Stomach (tissue), 4 donors: ENCODE measurements around the gene TMEM178A.

Experiments used
- CTCF ChIP-seq, 7 experiments: fragments of 450-650 bp in 4 of 7; fragments of 200-600 bp in 3 of 7; sonication (generic) in 3 of 7; IDR thresholded peaks; one replicate each; pipeline ENCODE4 v1.5.1; 2016 to 2019; ENCODE audit warnings: antibody characterized with exemption in 7 of 7, control low read depth in 2 of 7, mild to moderate bottlenecking in 1 of 7
- POLR2AphosphoS5 ChIP-seq, 3 donors: sonication (generic); formaldehyde crosslinking; IDR thresholded peaks; one replicate each; pipeline ENCODE4 v1.6.1; 2016; ENCODE audit warnings: antibody characterized with exemption in 3 of 3

- TF ChIP-seq POLR2AphosphoS5 (IDR thresholded peaks at IDR 0.05) (no peak), CTCF (IDR thresholded peaks at IDR 0.05) (no peak)
Observed at GRCh38 chr2:39697454-39697853, 31.7 kb downstream of the TMEM178A start.
